RWPE1 (cell line): ENCODE data around the gene NXF1.
A peak's percentile ranks its signal among the peaks of the same experiment; 100 is the strongest.
"Not testable (repeated sequence)": the region's sequence is repeated elsewhere in the genome, so short reads cannot be mapped to it uniquely, and the experiment has no call there.

Experiments used
- CTCF ChIA-PET: fragments of 350-600 bp; sonication (Branson Sonifier 250); formaldehyde crosslinking; extraction: SDS; loops from one replicate; lab custom pipeline; 2021; lab: Yijun Ruan, JAX
- POLR2A ChIA-PET: fragments of 400-600 bp; formaldehyde crosslinking; extraction: SDS; loops from one replicate; lab custom pipeline; 2020; ENCODE audit warnings: antibody characterized with exemption; ENCODE audit not compliant: low non-redundant PET; lab: Yijun Ruan, JAX
- DNase-seq: peaks from one replicate; pipeline ENCODE4 v3.0.0; 2012; ENCODE audit warnings: low spot score
- H3K27ac ChIP-seq: fragments of 450-650 bp; 2 replicates; pipeline ENCODE4 v1.5.1; 2017
- TF ChIP-seq, protein P1 (sequence below): fragments of 450-650 bp; conservative IDR thresholded peaks from 2 replicates; pipeline ENCODE4 v1.5.1; 2017; ENCODE audit warnings: low read depth, mild to moderate bottlenecking

The NXF1 gene

DNA sequence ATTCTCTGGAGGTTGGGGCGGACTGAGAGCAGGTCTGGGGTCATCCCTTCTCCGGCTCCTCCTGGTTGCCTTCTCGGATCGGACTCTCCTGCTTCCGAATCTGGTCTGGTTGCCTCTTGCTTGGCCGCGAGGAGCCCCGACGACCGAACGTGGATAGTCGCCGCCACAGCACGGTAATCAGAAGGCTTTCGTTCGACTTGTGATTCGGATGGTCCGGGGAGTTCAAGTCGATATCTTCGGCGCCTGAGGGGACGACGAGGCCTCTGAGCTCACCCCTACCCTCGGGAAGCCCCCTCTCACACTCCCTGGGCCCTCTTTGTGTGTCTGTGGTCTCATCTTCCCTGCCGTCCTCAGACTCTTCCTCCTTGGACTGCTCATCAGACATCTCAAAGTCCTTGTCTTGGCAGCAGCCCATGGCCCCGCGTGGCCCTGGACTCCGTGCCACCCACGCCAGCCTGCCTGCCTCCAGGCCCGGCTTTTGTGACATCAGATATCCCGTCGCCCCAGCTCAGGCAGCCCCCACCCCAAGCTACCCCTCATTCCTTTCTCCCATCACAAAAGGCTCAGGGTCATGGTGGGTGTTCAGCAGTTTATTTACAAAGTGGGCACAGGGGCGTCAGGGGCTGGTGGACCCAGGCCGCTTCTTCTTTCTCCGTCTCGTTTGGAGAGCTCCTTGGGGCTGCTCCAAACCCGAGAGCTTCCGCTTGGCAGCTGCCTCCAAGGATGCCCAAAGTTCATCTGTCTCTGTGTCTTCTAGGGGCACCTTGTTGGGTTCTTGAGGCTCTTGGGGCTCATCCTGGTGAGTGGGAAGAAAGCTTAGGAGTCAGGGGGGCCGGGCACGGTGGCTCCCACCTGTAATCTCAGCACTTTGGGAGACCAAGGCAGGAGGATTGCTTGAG lies 27.3 kb upstream of the NXF1 start, which contains the start of gene TEX54:
Gene TEX54 (minus strand): TSS at position 506 of the 899 bp plus-strand sequence.
- no peak for DNase-seq
- ChIA-PET CTCF (interaction anchor here (1.9 kb wide), 1 partner anchor 45 kb away, joined by 8 read pairs; the partner anchor contains the start of gene TMEM179B), POLR2A (interaction anchor here (0.6 to 0.7 kb wide), 3 partner anchors 23 to 158 kb away, joined by 3 to 8 read pairs (median 3); no protein-coding TSS in a partner anchor)
- TF ChIP-seq, protein P1, sequence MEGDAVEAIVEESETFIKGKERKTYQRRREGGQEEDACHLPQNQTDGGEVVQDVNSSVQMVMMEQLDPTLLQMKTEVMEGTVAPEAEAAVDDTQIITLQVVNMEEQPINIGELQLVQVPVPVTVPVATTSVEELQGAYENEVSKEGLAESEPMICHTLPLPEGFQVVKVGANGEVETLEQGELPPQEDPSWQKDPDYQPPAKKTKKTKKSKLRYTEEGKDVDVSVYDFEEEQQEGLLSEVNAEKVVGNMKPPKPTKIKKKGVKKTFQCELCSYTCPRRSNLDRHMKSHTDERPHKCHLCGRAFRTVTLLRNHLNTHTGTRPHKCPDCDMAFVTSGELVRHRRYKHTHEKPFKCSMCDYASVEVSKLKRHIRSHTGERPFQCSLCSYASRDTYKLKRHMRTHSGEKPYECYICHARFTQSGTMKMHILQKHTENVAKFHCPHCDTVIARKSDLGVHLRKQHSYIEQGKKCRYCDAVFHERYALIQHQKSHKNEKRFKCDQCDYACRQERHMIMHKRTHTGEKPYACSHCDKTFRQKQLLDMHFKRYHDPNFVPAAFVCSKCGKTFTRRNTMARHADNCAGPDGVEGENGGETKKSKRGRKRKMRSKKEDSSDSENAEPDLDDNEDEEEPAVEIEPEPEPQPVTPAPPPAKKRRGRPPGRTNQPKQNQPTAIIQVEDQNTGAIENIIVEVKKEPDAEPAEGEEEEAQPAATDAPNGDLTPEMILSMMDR = no peak
- peak within 1 kb of the TSS; percentile 86 for H3K27ac ChIP-seq

DNA sequence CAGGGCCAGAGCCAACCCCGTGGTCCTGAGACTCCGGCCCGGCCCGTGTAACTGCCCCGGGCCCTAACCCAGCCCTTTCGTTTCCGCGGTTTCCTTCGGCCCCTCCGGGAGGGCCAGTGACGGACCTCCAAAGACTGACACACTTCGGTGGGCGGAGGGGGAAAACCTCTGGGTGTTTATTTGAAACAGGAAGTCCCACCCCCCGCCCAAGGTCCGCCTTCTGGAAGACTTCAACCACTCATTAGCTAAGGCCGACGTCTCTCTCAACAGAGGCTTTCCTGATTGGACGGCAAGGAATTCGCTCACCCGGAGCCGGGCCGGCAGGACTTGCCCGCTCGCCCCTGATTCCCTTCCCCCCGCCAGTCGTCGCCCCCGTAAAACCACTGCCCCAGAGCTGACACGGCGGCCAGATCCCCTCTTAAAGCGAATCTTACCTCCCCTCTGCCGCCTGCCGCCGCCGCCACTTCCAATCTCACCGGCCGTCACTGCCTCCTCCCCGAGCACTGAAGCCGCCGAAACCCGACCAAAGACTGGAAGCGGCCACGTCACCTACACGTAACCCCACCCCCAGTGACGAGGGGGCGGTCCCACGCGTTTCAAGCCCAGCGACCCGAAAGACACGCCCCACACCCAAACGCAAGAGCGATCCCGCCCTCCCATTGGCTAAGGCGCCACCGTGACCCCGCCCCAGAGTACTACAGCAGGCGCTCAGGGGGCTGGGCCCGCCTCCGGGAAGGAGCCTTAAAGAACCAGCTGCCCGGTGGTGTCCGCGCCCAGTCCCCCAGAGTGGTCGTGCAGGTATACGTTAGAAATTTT lies 26.5 kb upstream of the NXF1 start, which contains the start of gene STX5:
Gene STX5 (minus strand): TSS at position 532 of the 816 bp plus-strand sequence. CDS start 808 bp downstream, outside the sequence.
- ChIA-PET CTCF (interaction anchor here (0.6 to 1.9 kb wide), 2 partner anchors 45 to 74 kb away, joined by 4 to 8 read pairs; partner anchors contain the start of gene TMEM179B), POLR2A (interaction anchor here (0.6 kb wide), 3 partner anchors 34 to 1025 kb away, joined by 3 to 6 read pairs (median 5); no protein-coding TSS in a partner anchor)
- peak; percentile 99 for DNase-seq
- TF ChIP-seq, protein P1 = no peak
- peak within 1 kb of the TSS; percentile 86 for H3K27ac ChIP-seq

DNA sequence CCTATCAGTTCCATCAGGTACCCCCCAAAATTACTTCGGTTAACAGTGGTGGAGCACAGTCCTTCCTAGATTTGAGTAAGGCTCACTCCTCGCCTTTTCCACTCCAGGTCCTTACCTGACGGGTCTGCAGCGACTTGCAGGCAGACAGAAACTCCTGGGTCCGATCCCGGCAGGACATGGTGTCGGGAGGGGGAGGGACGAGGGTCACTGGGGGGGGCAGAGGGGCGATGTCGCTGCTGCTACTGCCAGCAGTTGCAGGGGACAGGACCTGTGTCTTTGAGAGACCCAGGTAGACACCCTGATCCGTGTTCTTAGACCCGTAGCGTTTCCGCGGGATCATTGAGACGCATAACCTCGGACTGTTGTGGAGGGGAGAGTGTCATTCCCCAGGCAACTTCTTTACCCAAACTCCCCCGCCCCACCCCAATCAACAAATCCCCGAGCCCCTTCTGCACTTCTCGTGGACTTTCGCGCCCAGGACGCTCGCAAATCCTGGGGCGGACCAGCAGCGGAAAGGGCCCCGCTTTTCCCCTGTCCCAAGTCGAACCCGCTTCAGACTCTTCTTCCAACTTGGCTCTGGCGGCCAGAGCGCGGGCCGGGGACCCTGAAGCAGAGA lies 25.8 kb upstream of the NXF1 start:
- POLR2A ChIA-PET = interaction anchor here (0.6 kb wide), 1 partner anchor 43 kb away, joined by 6 read pairs; no protein-coding TSS in a partner anchor
- DNase-seq = no peak
- TF ChIP-seq, protein P1 = no peak
- CTCF ChIA-PET = no interaction called here
- peak overlapping the region; percentile 86 for H3K27ac ChIP-seq

DNA sequence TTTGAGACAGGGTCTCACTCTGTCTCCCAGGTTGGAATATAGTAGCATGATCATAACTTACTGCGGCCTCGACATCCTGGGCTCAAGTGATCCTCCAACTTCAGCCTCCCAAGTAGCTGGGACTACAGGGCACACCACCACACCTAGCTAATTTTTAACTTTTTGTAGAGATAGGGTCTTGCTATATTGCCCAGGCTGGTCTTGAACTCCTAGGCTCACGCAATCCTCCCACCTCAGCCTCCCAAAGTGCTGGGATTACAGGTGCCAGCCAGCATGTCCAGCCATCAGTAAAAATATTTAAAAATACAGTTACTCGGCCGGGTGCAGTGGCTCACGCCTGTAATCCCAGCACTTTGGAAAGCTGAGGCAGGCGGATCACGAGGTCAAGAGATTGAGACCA lies 22.9 kb upstream of the NXF1 start:
- peak overlapping the region; percentile 18; the same call in 1 of the 2 replicates for H3K27ac ChIP-seq
- DNase-seq, CTCF ChIA-PET, POLR2A ChIA-PET: not testable (repeated sequence)

DNA sequence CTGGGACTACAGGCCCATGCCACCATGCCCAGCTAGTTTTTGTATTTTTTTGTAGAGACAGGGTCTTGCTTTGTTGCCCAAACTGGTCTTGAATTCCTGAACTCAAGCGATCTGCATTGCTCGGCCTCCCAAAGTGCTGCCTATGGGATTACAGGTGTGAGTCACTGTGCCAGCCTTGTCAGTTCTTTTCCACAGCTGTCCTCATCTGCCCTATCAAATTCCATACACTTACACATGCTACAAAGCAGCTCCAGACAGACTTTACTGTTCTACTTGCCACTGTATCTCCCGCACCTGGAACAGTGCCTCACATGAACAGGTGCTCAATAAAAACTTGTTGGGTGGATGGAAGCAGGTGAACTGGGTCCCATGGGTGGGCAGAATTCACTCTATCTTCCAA lies 18.4 kb upstream of the NXF1 start:
- TF ChIP-seq, protein P1 = no peak
- no peak overlapping the region for H3K27ac ChIP-seq
- DNase-seq = no peak
- ChIA-PET POLR2A (interaction anchor here (0.6 kb wide), 1 partner anchor 34 kb away, joined by 3 read pairs; no protein-coding TSS in a partner anchor), CTCF (interaction anchor here (0.7 kb wide), 2 partner anchors 36 to 40 kb away, joined by 3 to 4 read pairs; partner anchors contain the start of gene TMEM179B)

DNA sequence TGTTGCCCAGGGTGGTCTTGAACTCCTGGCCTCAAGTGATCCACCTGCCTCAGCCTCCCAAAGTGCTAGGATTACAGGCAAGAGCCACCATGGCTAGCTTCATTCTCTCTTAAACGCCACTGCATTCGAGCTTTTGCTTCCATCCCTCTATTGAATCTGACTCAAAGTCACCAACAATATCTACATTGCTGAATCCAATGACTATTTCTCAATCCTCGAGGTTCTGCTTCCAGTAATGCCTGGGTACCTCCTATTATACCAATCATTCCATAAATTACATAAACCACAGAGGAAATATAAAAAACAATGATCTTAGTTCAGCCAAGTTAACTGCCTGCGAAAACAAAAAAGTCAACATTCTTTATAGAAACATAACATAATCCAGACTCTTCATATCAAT lies 11.9 kb upstream of the NXF1 start:
- no peak for DNase-seq
- no peak overlapping the region for H3K27ac ChIP-seq
- CTCF ChIA-PET = interaction anchor here (0.6 kb wide), 1 partner anchor 10 kb away, joined by 3 read pairs; no protein-coding TSS in a partner anchor
- TF ChIP-seq, protein P1 = no peak
- POLR2A ChIA-PET = no interaction called here
